Kidney epithelial cell (primary cell): Measurements from ENCODE around the gene FTH1. TPM values are rescaled to one million over a fixed set of nuclear protein-coding genes. Genes with fewer than 3 reads are reported as not detected.

ENCODE experiments used
- DNase-seq: peaks from one replicate; pipeline ENCODE4 v3.0.0-alpha.2; 2010; ENCODE audit warnings: low read depth
- H3K27me3 ChIP-seq: 2 replicates; pipeline ENCODE4 v1.6.0; 2011; ENCODE audit warnings: low read length; ENCODE audit not compliant: control insufficient read depth, insufficient read depth
- H3K36me3 ChIP-seq: 2 replicates; pipeline ENCODE4 v1.5.1; 2011; ENCODE audit warnings: low read length; ENCODE audit not compliant: control insufficient read depth, insufficient read depth
- H3K4me3 ChIP-seq: 2 replicates; pipeline ENCODE4 v1.5.1; 2011; ENCODE audit warnings: low read depth, mild to moderate bottlenecking, control low read depth, low read length
- CTCF ChIP-seq: IDR thresholded peaks from 2 replicates; pipeline ENCODE4 v1.5.1; 2011; ENCODE audit warnings: mild to moderate bottlenecking, moderate library complexity, low read length, control low read depth, inconsistent platforms; ENCODE audit not compliant: insufficient read depth, poor library complexity, severe bottlenecking
- total RNA-seq: library from RNA; depleted of rRNA; stranded (reverse); fragments of >200 nt; gene quantifications from 2 replicates; pipeline ENCODE4 v1.2.3, GENCODE V29; 2015

Gene FTH1
- total RNA-seq, 1 donor from 2014 or later: 2,225 TPM

- peaks cover 5% of the 10 kb centered on the region for H3K27me3 ChIP-seq
- no peaks in the 10 kb centered on the region for H3K36me3 ChIP-seq
- DNase-seq: no peak
- TF ChIP-seq CTCF: no peak
- H3K4me3 ChIP-seq: no peak overlapping the region
Observed at GRCh38 chr11:61951484-61952135, 15.8 kb downstream of the FTH1 start.

DNA sequence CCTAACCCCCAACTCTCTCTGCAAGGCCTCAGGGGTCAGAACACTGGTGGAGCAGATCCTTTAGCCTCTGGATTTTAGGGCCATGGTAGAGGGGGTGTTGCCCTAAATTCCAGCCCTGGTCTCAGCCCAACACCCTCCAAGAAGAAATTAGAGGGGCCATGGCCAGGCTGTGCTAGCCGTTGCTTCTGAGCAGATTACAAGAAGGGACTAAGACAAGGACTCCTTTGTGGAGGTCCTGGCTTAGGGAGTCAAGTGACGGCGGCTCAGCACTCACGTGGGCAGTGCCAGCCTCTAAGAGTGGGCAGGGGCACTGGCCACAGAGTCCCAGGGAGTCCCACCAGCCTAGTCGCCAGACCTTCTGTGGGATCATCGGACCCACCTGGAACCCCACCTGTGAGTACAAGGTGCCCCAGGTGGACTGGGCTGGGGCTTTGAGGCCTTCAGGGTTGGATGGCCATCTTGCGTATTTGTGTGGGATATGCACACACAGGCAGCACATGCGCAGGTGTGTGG, 17.3 kb downstream of the FTH1 start, which contains the start of gene BEST1:
Gene BEST1, plus strand, starts transcription at position 317 of the 513 bp plus-strand sequence. CDS start 1,456 bp downstream, outside the sequence.
- no peak for DNase-seq
- no peak for TF ChIP-seq CTCF
- H3K27me3 ChIP-seq: peaks cover 6% of the 10 kb centered on the region
- H3K36me3 ChIP-seq: no peaks in the 10 kb centered on the region
- H3K4me3 ChIP-seq: no peak within 1 kb of the TSS

DNA sequence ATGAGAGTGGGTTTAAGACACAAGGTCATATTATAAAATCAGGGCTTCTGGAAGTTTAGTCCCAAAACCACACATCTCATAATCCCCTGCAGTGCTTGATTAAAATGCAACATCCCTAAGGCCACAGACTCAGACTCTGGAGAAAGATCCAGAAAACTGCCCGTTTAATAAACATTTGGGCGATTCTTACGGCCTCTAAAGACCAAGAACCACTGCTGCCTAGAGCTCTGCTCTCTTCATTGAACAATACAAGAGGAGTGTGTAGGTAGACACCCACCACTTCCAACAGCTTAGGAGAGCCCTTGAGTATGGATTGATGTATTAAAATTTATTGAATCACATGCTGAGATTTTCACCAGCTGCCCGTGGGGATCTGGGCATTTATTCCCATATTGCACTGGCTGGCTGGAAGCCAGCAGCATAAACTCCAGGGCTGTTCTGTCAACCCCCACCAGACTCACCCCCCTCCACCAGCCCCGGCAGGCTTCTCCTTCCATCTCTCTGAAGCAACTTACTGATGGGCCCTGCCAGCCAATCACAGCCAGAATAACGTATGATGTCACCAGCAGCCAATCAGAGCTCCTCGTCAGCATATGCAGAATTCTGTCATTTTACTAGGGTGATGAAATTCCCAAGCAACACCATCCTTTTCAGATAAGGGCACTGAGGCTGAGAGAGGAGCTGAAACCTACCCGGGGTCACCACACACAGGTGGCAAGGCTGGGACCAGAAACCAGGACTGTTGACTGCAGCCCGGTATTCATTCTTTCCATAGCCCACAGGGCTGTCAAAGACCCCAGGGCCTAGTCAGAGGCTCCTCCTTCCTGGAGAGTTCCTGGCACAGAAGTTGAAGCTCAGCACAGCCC, 18.0 kb downstream of the FTH1 start:
- H3K4me3 ChIP-seq: no peak overlapping the region
- H3K27me3 ChIP-seq: peaks cover 6% of the 10 kb centered on the region
- no peak for DNase-seq
- no peaks in the 10 kb centered on the region for H3K36me3 ChIP-seq
- TF ChIP-seq CTCF: no peak

- Histone ChIP-seq H3K27me3 (peaks cover 6% of the 10 kb centered on the region), H3K4me3 (no peak overlapping the region), H3K36me3 (no peaks in the 10 kb centered on the region)
- no peak for DNase-seq
- TF ChIP-seq CTCF: no peak
Observed at GRCh38 chr11:61948505-61948904, 18.9 kb downstream of the FTH1 start.

DNA sequence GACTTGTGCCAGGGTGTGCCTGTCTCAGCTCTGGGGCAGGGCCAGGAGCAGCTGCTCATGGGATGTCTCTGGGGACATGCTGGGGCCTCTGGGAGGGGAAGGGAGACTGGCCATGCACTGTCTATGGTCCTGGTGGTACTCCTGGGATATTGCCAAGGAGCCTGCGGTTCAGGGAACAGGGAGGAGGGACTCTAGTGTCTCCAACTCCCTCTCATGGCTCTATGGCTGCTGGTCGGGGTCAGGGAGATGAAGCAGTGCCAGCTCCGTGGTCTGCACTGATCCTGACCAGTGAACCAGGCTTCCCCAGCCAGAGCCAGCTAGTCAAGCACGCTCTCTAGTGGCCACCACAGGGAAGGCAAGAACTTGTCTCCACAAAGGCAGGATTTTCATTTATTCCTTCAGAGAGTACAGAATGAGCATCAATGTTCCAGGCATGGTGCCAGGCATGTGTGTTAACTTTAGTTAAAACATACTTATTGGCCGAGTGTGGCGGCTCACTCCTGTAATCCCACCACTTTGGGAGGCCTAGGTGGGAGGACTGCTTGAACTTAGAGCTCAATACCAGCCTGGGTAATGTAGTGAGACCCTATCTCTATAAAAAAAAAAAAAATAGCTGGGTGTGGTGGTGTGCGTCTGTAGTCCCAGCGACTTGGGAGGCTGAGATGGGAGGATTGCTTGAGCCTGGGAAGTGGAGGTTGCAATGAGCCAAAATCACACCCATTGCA, 19.8 kb downstream of the FTH1 start:
- no peak for DNase-seq
- H3K27me3 ChIP-seq: peaks cover 6% of the 10 kb centered on the region
- H3K4me3 ChIP-seq: no peak overlapping the region
- no peaks in the 10 kb centered on the region for H3K36me3 ChIP-seq
- TF ChIP-seq CTCF: peak; percentile 97
